ENCODE results near the gene HECW1.

- TF ChIP-seq POLR2A (IDR thresholded peaks at IDR 0.05; ENCODE audit: low read depth, low read length) = no peak
- no peak for TF ChIP-seq POLR2AphosphoS5 (IDR thresholded peaks at IDR 0.05; ENCODE audit: low read depth, low read length)
- TF ChIP-seq TAF1 (IDR thresholded peaks at IDR 0.05; ENCODE audit: low read depth, low read length) = no peak
- TF ChIP-seq POU2F2 (IDR thresholded peaks at IDR 0.05; ENCODE audit: low read depth, low read length) = no peak
Measured at GRCh38 chr7:43385856-43386255, 273.4 kb downstream of the HECW1 start.

All from GM12891 (cell line).